Measurements from ENCODE around the gene USF1.

The USF1 gene

DNA sequence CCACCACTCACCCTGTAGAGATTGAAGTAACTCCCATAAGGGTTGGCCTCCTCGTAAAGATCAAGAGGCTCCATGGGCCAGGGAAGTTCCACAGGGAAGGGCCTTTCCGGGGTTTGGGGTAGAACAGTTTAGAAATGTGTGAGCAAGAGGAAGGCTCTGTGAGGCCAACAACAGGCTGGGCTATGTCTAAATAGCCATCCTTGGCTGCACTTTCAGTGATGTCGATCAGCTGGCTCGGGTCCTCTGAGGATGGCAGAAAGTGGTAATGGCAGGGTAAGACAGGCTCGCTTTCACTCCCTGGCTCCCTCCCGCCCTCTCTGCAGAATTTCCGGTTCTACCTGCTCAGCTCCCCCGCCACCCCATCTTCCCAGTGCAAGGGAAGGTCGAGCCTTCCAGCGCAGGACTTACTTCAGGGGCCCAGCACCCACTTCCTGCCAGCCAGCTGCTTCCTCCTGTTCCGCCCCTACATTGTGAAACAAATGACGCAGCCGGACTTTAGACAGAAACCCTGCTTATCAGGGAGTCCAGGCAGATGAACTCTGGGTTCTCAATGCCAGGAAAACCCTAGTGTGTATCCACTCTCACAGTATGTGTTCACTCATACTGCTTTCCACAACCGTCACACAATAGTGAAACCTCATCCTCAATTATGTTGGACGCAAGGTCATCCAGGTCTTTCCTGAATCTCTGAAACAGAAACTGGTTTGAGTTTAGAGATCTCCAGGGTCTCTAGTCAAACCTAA lies 32.1 kb downstream of the USF1 start:
- TF ChIP-seq ZFX (IDR thresholded peaks at IDR 0.05; ENCODE audit: borderline replicate concordance), result no peak
- H3K27ac ChIP-seq, result no peak overlapping the region

DNA sequence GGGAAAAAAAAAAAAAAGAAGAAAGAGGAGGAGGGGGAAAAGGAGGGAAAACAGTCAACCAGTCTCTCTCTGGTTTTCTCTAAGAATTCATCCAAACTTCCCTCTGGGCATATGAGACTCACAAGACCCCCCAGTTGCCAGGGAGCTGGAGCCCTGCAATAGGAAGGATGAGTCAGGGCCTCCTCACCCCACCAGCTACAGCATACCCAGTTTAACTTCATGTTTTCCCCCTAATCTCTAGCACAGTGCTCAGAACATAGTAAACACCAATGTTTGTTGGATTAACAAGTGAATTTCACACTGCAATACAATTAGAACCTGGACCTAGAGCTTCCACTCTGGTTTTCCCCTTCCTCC lies 32.7 kb downstream of the USF1 start:
- TF ChIP-seq, protein P1, sequence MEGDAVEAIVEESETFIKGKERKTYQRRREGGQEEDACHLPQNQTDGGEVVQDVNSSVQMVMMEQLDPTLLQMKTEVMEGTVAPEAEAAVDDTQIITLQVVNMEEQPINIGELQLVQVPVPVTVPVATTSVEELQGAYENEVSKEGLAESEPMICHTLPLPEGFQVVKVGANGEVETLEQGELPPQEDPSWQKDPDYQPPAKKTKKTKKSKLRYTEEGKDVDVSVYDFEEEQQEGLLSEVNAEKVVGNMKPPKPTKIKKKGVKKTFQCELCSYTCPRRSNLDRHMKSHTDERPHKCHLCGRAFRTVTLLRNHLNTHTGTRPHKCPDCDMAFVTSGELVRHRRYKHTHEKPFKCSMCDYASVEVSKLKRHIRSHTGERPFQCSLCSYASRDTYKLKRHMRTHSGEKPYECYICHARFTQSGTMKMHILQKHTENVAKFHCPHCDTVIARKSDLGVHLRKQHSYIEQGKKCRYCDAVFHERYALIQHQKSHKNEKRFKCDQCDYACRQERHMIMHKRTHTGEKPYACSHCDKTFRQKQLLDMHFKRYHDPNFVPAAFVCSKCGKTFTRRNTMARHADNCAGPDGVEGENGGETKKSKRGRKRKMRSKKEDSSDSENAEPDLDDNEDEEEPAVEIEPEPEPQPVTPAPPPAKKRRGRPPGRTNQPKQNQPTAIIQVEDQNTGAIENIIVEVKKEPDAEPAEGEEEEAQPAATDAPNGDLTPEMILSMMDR (IDR thresholded peaks at IDR 0.05), result no peak
- TF ChIP-seq ZFX (IDR thresholded peaks at IDR 0.05; ENCODE audit: borderline replicate concordance), result no peak
- no peak overlapping the region for H3K27ac ChIP-seq

DNA sequence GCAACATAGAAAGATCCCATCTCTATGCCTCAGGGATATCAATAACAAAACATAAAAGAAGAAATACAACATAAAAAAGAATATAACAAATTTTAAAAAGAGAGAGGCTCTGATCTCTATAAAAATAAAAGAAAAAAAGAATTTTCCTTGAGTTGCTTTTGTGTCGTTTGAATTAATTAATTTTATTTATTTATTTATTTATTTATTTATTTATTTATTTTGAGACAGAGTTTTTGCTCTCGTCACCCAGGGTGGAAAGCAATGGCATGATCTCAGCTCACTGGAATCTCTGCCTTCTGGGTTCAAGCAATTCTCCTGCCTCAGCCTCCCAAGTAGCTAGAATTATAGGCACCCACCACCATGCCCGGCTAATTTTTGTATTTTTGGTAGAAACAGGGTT lies 33.4 kb downstream of the USF1 start:
- TF ChIP-seq, protein P1 (IDR thresholded peaks at IDR 0.05), result no peak
- TF ChIP-seq ZFX (IDR thresholded peaks at IDR 0.05; ENCODE audit: borderline replicate concordance), result no peak
- H3K27ac ChIP-seq, result no peak overlapping the region

DNA sequence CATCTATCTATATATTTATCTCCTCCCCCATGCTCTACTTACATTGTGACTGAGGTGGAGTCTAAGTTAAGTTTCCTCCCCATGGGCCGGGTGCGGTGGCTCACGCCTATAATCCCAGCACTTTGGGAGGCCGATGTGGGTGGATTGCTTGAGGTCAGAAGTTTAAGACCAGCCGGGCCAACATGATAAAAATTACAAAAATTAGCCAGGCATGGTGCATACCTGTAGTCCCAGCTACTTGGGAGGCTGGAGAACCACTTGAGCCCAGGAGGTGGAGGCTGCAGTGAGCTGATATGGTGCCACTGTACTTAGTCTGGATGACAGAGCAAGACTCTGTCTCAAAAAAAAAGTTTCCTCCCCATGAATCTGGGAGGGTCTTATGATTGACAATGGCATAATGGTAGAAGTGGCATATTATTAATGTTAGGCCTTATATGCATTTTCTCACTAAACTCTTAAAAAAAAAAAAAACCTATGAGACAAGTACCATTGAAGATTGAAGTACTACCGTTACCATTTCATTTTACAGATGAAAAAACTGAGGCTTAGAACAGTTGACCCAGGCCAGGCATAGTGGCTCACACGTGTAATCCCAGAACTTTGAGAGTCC lies 36.1 kb downstream of the USF1 start:
- TF ChIP-seq, protein P1 (IDR thresholded peaks at IDR 0.05), result no peak
- TF ChIP-seq ZFX (IDR thresholded peaks at IDR 0.05; ENCODE audit: borderline replicate concordance), result no peak
- H3K27ac ChIP-seq, result no peak overlapping the region

DNA sequence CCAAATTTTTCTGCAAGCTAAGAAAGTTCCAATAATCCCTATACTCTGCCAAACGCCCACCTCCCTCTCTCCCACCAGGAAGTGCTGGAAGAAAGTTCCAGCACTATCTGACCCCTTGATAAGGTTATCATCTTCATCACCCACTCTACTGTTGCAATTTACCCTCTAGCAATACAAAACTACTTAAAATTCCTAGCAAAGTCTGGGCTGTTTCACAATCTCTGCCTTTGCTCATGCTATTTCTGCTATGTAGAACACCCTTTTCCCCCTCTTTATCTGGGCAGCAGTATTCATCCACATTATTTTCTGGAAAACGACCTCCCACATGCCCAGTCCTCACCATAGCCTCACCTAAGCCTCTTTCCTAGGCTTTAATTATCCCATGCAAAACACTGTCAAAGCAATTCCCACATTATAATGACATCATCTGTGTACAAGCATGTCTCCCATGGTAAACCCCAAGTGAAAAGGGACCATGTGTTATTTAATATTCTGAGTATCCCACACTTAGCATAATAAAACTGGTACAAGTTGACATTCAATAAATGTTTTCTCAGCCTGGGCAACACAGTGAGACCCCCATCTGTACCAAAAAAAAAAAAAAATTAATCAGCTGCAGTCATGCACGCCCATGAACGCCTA lies 36.8 kb downstream of the USF1 start:
- TF ChIP-seq, protein P1 (IDR thresholded peaks at IDR 0.05), result no peak
- TF ChIP-seq ZFX (IDR thresholded peaks at IDR 0.05; ENCODE audit: borderline replicate concordance), result no peak

DNA sequence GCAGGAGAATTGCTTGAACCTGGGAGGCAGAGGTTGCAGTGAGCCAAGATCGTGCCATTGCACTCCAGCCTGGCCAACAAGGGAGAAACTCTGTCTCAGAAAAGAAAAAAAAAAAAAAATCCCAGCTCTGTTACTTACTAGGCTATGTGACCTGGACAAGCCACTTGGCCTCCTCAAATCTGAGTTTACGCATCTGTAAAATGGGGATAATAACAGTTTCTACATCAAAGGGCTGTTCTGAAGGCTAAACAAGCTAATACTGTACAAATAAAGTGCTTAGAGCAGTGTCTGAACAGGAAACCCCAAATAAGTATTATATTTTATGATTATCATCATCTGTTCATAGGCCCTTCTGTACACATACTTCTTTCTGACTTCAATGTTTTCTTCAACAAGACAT lies 38.4 kb downstream of the USF1 start:
- TF ChIP-seq ZFX (IDR thresholded peaks at IDR 0.05; ENCODE audit: borderline replicate concordance), result no peak
- TF ChIP-seq, protein P1 (IDR thresholded peaks at IDR 0.05), result no peak
- no peak overlapping the region for H3K27ac ChIP-seq

More for the DNA sequence above, 36.8 kb downstream of the USF1 start:
- no peak overlapping the region for H3K27ac ChIP-seq

DNA sequence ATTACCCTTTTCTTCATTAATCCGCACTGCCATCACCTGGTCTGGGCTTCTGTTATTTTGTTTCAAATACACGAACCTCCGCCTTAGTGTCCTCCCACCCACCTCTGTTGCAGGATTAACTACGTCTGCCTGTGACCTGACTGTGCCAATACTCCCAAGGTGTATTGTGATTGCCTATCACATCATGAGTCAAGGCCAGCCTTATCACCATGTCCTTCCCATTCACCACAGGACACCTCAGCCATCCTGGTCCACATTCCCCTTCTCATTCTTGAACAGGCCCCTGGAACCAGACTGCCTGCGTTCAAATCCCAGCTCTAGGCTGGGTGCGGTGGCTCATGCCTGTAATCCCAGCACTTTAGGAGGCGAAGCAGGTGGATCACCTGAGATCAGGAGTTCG lies 39.2 kb downstream of the USF1 start:
- no peak for TF ChIP-seq ZFX (IDR thresholded peaks at IDR 0.05; ENCODE audit: borderline replicate concordance)
- TF ChIP-seq, protein P1 (IDR thresholded peaks at IDR 0.05), result no peak
- no peak overlapping the region for H3K27ac ChIP-seq
